MG63 (cell line): ENCODE results near the gene HMGXB4. TPM values are rescaled to one million over a fixed set of nuclear protein-coding genes. Genes with fewer than 3 reads are reported as not detected.

Experiments used
- DNase-seq: peaks from one replicate; pipeline ENCODE4 v3.0.0-alpha.2; 2020
- H3K27me3 ChIP-seq: fragments of 250-450 bp; sonication (Bioruptor Pico); 2 replicates; pipeline ENCODE4 v1.5.1; 2020; ENCODE audit warnings: mild to moderate bottlenecking, moderate library complexity
- H3K36me3 ChIP-seq: fragments of 250-450 bp; sonication (Bioruptor Pico); 2 replicates; pipeline ENCODE4 v1.5.1; 2020; ENCODE audit warnings: mild to moderate bottlenecking, moderate library complexity
- H3K4me3 ChIP-seq: fragments of 250-450 bp; sonication (Bioruptor Pico); 2 replicates; pipeline ENCODE4 v1.5.1; 2020; ENCODE audit warnings: mild to moderate bottlenecking, moderate library complexity
- H3K9me3 ChIP-seq: fragments of 250-450 bp; sonication (Bioruptor Pico); 2 replicates; pipeline ENCODE4 v1.5.1; 2020; ENCODE audit warnings: mild to moderate bottlenecking, moderate library complexity
- total RNA-seq: library from RNA; depleted of rRNA; stranded (reverse); fragments of >200 nt; shearing (Covaris generic); gene quantifications from 2 replicates; pipeline ENCODE4 v1.2.3, GENCODE V29; 2014; ENCODE audit warnings: low replicate concordance

Gene HMGXB4
- total RNA-seq, 1 experiment from 2014 or later = 19.8 TPM

- H3K4me3 ChIP-seq = peak within 1 kb of the TSS; percentile 84
- no peaks in the 10 kb centered on the region for H3K9me3 ChIP-seq
- H3K27me3 ChIP-seq = no peaks in the 10 kb centered on the region
- peak; percentile 92 for DNase-seq
- peaks cover 4% of the 10 kb centered on the region for H3K36me3 ChIP-seq
These were observed 42.6 kb downstream of the HMGXB4 start, which contains the start of gene TOM1 for GRCh38 chr22:35299673-35300499. TSS of gene TOM1 (plus strand) at chr22:35299894. CDS start at chr22:35299929, 35 bp downstream.

- peak; percentile 83 for DNase-seq
- Histone ChIP-seq H3K36me3 (no peaks in the 10 kb centered on the region; the same call in 1 of the 2 replicates), H3K4me3 (peak overlapping the region; percentile 84), H3K9me3 (no peaks in the 10 kb centered on the region), H3K27me3 (no peaks in the 10 kb centered on the region)
These were observed 44.1 kb downstream of the HMGXB4 start for GRCh38 chr22:35301372-35301874.

DNA sequence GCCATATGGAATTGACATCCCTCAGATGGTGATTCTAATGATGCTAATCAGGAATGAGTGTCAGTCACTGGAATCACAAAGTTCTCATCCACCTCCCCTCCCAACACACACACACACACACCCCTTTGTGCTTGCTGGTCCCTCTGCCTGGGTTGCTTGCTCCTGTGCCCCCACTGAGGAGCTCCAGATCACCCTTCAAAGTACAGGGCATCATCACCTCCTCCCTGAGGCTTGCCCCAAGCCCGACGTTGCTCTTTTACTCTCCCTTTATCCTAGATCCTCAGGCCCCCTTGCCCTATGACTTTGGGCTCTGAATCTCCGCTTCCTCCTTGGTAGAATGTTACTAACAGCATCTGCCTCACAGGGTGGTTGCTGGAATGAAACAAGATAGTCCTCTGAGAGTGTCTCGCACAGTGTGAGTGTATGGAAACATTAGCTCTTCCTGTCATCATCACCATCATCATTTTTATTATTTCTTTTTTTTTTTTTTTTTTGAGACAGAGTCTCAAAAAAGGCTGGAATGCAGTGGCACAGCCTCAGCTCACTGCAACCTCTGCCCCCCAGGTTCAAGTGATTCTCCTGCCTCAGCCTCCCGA is 45.8 kb downstream of the HMGXB4 start:
- Histone ChIP-seq H3K9me3 (no peaks in the 10 kb centered on the region), H3K27me3 (no peaks in the 10 kb centered on the region), H3K36me3 (no peaks in the 10 kb centered on the region; the same call in 1 of the 2 replicates), H3K4me3 (no peak overlapping the region)
- no peak for DNase-seq

DNA sequence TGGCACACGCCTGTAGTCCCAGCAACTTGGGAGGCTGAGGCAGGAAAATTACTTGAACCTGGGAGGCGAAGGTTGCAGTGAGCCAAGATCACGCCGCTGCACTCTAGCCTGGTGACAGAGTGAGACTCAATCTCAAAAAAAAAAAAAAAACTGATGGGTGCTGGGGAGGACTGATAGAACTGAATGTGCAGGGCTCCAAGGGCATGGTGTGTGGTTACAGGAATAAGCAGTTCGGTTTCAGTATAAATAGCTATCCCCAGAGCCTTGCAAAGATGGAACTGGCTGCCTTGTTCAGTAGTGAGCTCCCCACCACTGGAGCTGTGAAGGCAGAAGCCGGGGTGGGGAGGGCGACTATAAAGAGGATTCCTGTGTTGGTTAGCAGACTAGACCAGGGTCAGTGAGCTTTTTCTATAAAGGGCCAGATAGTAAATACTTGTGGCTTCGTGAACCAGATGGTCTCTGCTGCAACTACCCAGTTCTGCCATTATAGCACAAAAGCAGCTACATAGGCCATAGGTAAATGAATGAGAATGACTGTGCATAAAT is 48.3 kb downstream of the HMGXB4 start:
- Histone ChIP-seq H3K4me3 (no peak overlapping the region), H3K27me3 (no peaks in the 10 kb centered on the region), H3K9me3 (no peaks in the 10 kb centered on the region), H3K36me3 (no peaks in the 10 kb centered on the region; the same call in 1 of the 2 replicates)
- no peak for DNase-seq

GRCh38 chr22:35306350-35306967 is 49.2 kb downstream of the HMGXB4 start:
- H3K27me3 ChIP-seq = no peaks in the 10 kb centered on the region
- no peaks in the 10 kb centered on the region for H3K9me3 ChIP-seq
- no peak overlapping the region for H3K4me3 ChIP-seq
- no peaks in the 10 kb centered on the region; the same call in 1 of the 2 replicates for H3K36me3 ChIP-seq
- DNase-seq = no peak

DNA sequence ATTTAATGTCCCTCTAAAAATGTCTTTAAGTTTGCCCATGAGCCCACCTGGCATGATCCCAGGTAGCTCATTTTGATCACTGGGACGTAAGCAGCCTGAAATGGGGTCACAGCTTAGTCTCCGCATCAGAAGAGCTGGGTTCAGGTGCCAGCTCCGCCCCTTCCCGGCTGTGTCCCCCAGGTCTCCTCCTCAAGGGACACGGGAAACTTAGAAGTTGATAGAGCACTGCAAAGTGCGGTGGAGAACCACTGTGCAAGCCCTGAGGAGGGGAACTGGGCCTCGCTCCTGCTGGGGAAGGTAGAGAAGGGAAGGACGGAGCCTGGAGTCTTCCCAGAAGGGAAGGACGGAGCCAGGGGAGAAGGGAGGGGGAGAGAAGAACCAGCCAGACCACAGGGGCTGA is 50.1 kb downstream of the HMGXB4 start:
- H3K9me3 ChIP-seq = no peaks in the 10 kb centered on the region
- no peak overlapping the region for H3K4me3 ChIP-seq
- DNase-seq = no peak
- H3K36me3 ChIP-seq = peaks cover 2% of the 10 kb centered on the region; the same call in 1 of the 2 replicates
- H3K27me3 ChIP-seq = no peaks in the 10 kb centered on the region

DNA sequence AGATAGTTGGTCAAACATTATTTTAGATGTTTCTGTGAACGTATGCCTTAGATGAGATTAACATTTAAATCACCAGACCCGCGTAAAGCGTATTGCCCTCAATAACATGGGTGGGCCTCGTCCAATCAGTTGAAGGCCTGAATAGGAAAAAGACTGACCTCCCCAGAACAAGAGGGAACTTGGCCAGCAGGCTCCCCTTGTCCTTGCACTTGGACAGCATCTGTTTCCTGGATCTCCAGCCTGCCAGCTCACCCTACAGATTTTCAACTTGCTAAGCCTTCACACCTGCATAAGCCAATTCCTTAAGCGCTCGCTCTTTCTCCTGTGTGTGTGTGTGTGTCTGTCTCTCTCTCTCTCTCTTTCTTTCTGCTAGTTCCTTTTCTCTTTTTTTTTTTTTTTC is 50.6 kb downstream of the HMGXB4 start:
- H3K9me3 ChIP-seq = no peaks in the 10 kb centered on the region
- DNase-seq = no peak
- no peaks in the 10 kb centered on the region for H3K27me3 ChIP-seq
- H3K36me3 ChIP-seq = peaks cover 3% of the 10 kb centered on the region; the same call in 1 of the 2 replicates
- no peak overlapping the region for H3K4me3 ChIP-seq

DNA sequence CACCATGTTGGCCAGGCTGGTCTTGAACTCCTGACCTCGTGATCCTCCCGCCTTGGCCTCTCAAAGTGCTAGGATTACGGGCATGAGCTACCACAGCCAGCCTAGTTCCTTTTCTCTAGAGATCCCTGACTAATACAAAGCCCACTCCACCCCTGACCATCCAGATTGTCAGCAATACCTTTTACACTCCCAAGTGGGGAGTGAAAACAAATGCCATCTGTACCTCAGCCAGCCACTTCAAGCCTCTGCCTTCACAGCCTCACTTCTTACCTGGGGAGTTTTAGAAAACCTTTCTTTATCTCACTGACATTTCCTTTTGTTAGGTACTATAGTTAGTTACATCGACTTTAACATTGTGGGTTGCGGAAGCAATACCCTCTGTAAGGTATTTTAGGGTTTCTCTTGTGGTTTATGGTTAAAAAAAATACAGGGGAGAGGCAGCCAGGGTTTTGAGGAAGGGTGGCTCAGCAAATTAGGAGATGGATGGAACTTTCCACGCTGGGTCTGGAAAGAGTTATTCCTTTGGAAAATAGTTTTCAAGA is 51.3 kb downstream of the HMGXB4 start:
- H3K9me3 ChIP-seq = no peaks in the 10 kb centered on the region
- no peaks in the 10 kb centered on the region for H3K27me3 ChIP-seq
- H3K4me3 ChIP-seq = no peak overlapping the region
- H3K36me3 ChIP-seq = peaks cover 3% of the 10 kb centered on the region; the same call in 1 of the 2 replicates
- no peak for DNase-seq

GRCh38 chr22:35310556-35311550 is 53.6 kb downstream of the HMGXB4 start:
- H3K36me3 ChIP-seq = 0 out of 2 replicates have a peak, but pooled peaks cover 3% of the 10 kb centered on the region
- H3K9me3 ChIP-seq = no peaks in the 10 kb centered on the region
- no peaks in the 10 kb centered on the region for H3K27me3 ChIP-seq
- H3K4me3 ChIP-seq = no peak overlapping the region
- DNase-seq = no peak

GRCh38 chr22:35311551-35311999 is 54.3 kb downstream of the HMGXB4 start:
- Histone ChIP-seq H3K36me3 (0 out of 2 replicates have a peak, but pooled peaks cover 3% of the 10 kb centered on the region), H3K4me3 (no peak overlapping the region), H3K27me3 (no peaks in the 10 kb centered on the region), H3K9me3 (no peaks in the 10 kb centered on the region)
- DNase-seq = no peak

DNA sequence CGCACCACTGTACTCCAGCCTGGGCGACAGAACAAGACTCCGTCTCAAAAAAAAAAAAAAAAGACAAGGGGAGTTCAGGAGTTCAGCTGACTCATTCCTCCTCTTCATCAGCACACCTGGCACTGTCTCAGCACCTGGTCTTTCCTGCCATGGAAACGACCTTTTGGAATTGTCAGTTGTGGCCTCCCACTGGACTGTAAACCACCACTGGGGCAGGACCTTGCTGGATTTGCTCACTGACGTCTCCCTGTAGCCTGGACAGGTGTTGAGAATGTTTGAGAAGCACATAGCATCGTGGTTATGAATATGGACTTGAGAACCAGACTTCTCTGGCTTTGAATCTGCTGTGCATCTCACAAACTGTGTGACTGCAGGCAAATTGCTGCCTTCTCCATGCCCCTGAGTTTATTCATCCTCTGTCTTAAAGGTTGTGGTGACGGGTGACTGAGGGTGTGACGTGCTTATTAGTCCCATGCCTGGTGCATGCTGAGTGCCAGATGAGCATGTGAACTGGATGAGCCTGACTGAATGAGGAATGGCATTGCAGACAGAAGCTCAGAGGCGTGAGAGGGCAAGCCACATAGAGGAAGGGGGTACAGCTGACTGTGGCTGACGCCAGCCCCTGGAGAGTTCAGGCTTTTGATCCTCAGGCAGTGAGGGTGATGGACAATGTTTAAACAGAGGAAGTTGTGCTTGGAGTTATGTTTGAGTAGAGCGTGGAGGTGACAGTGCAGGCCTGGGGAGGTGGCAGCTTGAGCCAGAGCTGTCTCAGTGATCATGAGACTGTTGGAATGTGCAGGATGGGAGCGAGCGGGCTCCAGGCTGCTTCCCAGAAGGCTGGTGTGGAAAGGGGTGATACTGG is 55.1 kb downstream of the HMGXB4 start:
- no peak overlapping the region for H3K4me3 ChIP-seq
- 0 out of 2 replicates have a peak, but pooled peaks cover 3% of the 10 kb centered on the region for H3K36me3 ChIP-seq
- no peak for DNase-seq
- H3K9me3 ChIP-seq = no peaks in the 10 kb centered on the region
- H3K27me3 ChIP-seq = no peaks in the 10 kb centered on the region

GRCh38 chr22:35313311-35314121 is 56.2 kb downstream of the HMGXB4 start:
- Histone ChIP-seq H3K27me3 (no peaks in the 10 kb centered on the region), H3K36me3 (0 out of 2 replicates have a peak, but pooled peaks cover 3% of the 10 kb centered on the region), H3K9me3 (no peaks in the 10 kb centered on the region), H3K4me3 (no peak overlapping the region)
- DNase-seq = peak; percentile 76

- no peaks in the 10 kb centered on the region for H3K27me3 ChIP-seq
- H3K36me3 ChIP-seq = 0 out of 2 replicates have a peak, but pooled peaks cover 3% of the 10 kb centered on the region
- H3K4me3 ChIP-seq = no peak overlapping the region
- DNase-seq = peak; percentile 27
- H3K9me3 ChIP-seq = no peaks in the 10 kb centered on the region
These were observed 57.1 kb downstream of the HMGXB4 start for GRCh38 chr22:35314161-35314942.
